Mammary epithelial cell (primary cell): ENCODE data around the gene BLVRB.
"Not testable (repeated sequence)": the region's sequence is repeated elsewhere in the genome, so short reads cannot be mapped to it uniquely, and the experiment has no call there.

Experiments used
- CTCF ChIP-seq, 2 donors: IDR thresholded peaks in 1 of 2; conservative IDR thresholded peaks in 1 of 2; 2 replicates each; pipeline ENCODE4 v1.5.1; 2011 to 2012; ENCODE audit warnings: inconsistent platforms in 2 of 2, low read length in 2 of 2, mild to moderate bottlenecking in 2 of 2, control low read depth in 1 of 2, low read depth in 1 of 2; ENCODE audit not compliant: insufficient read depth in 1 of 2; ENCODE audit errors: extremely low read depth in 1 of 2
- EZH2 ChIP-seq: IDR thresholded peaks from 2 replicates; pipeline ENCODE4 v1.6.1; 2012; ENCODE audit warnings: low read length, inconsistent platforms, borderline replicate concordance

- TF ChIP-seq CTCF (conservative IDR thresholded peaks at IDR 0.05 in 1 of 2, IDR thresholded peaks at IDR 0.05 in 1 of 2; ENCODE audit: extremely low read depth in 1 of 2, insufficient read depth in 1 of 2, low read depth in 1 of 2, low read length in 2 of 2); EZH2: not testable (repeated sequence)
These were observed 1.9 kb downstream of the BLVRB start for GRCh38 chr19:40463587-40464037.
